GM21367 (cell line): ENCODE data around the gene RHCE.
"Not testable (repeated sequence)": the region's sequence is repeated elsewhere in the genome, so short reads cannot be mapped to it uniquely, and the experiment has no call there.

Experiments
- ATAC-seq: cut with Tn5 transposase; IDR thresholded peaks from one replicate; pipeline ENCODE4 v1.9.1; 2021; ENCODE audit not compliant: unreplicated experiment

The RHCE gene

GRCh38 chr1:25402947-25403803, 17.4 kb downstream of the RHCE start:
- ATAC-seq = not testable (repeated sequence)

GRCh38 chr1:25398079-25398478, 22.5 kb downstream of the RHCE start:
- not testable (repeated sequence) for ATAC-seq

- not testable (repeated sequence) for ATAC-seq
These were observed 23.1 kb downstream of the RHCE start for GRCh38 chr1:25397549-25397948.

GRCh38 chr1:25392841-25393240, 27.8 kb downstream of the RHCE start:
- ATAC-seq = no peak

- not testable (repeated sequence) for ATAC-seq
These were observed 30.9 kb downstream of the RHCE start for GRCh38 chr1:25389721-25390120.

- ATAC-seq = not testable (repeated sequence)
These were observed 31.9 kb downstream of the RHCE start for GRCh38 chr1:25388691-25389090.

GRCh38 chr1:25387096-25387495, 33.5 kb downstream of the RHCE start:
- ATAC-seq = not testable (repeated sequence)

- not testable (repeated sequence) for ATAC-seq
These were observed 36.8 kb downstream of the RHCE start for GRCh38 chr1:25383875-25384274.

- not testable (repeated sequence) for ATAC-seq
These were observed 37.5 kb downstream of the RHCE start for GRCh38 chr1:25383090-25383489.

- ATAC-seq = not testable (repeated sequence)
These were observed 38.1 kb downstream of the RHCE start for GRCh38 chr1:25382543-25382942.

- ATAC-seq = not testable (repeated sequence)
These were observed 42.3 kb downstream of the RHCE start for GRCh38 chr1:25378367-25378766.

GRCh38 chr1:25371757-25372156, 48.9 kb downstream of the RHCE start:
- ATAC-seq = not testable (repeated sequence)

GRCh38 chr1:25369691-25370271, 50.8 kb downstream of the RHCE start:
- not testable (repeated sequence) for ATAC-seq

- ATAC-seq = no peak
These were observed 51.4 kb downstream of the RHCE start for GRCh38 chr1:25369241-25369640.

GRCh38 chr1:25362634-25363559, 57.7 kb downstream of the RHCE start:
- not testable (repeated sequence) for ATAC-seq

GRCh38 chr1:25361901-25362300, 58.7 kb downstream of the RHCE start:
- ATAC-seq = no peak

GRCh38 chr1:25360596-25361581, 59.7 kb downstream of the RHCE start:
- ATAC-seq = no peak

- no peak for ATAC-seq
These were observed 63.8 kb downstream of the RHCE start for GRCh38 chr1:25356848-25357247.

- no peak for ATAC-seq
These were observed 64.2 kb downstream of the RHCE start for GRCh38 chr1:25356441-25356840.

- ATAC-seq = no peak
These were observed 64.7 kb downstream of the RHCE start for GRCh38 chr1:25355841-25356395.
